ENCODE results near the gene HACD2.

Gene HACD2

GRCh38 chr3:123535580-123535979 is 49.3 kb downstream of the HACD2 start:
- no peak overlapping the region for H3K27ac ChIP-seq
- no peak overlapping the region for H3K4me3 ChIP-seq

- Histone ChIP-seq H3K27ac (no peak overlapping the region), H3K4me3 (no peak overlapping the region)
Measured at GRCh38 chr3:123534264-123534663, 50.6 kb downstream of the HACD2 start.

DNA sequence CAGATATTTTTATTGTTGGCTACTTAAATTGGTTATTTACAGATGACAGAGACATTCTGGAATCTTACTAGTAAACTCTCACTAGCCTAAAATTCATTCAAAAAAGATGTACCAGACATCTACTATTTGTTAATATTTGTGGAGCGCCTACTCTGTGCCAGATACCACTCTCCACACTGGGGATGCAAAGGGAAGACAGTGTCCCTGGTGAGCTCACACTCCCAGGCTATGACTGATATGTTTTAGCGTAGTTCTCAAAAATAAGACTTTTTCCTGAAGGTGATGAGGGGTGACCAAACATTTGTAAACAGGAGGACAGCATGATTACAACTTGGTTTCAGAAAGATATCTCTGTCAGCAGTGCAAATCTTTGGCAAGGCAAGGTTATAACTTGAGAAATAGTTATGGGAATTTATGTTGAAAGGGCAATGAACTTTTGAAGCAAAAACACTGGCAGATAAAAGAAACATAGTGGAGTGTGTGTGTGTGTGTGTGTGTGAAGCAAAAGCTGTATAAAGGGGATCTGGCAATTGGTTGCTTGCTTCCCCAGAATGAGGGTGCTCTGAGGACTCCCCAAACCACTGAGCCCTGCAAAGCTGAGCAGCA is 51.2 kb downstream of the HACD2 start:
- H3K4me3 ChIP-seq = no peak overlapping the region
- no peak overlapping the region for H3K27ac ChIP-seq

DNA sequence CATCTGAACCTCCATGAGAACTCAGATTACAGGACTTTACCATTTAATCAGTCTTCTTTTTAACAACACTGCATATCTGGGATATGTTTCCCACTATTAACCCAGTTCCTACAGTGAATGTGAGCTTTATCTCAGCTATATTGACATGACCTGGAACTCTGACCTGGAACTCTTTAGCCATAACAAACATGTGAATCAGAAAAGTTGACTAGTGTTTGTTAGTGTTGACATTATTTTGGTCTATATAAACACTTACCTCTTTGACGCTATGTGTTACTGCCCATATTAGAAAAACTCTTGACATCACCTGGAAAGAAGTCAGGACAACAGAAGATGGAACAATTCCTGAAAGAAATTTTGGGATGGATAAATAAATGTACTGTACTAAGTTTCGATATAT is 56.7 kb downstream of the HACD2 start:
- H3K4me3 ChIP-seq = no peak overlapping the region
- no peak overlapping the region for H3K27ac ChIP-seq

- Histone ChIP-seq H3K27ac (no peak overlapping the region), H3K4me3 (no peak overlapping the region)
Measured at GRCh38 chr3:123527046-123527445, 57.8 kb downstream of the HACD2 start.

- Histone ChIP-seq H3K27ac (no peak overlapping the region), H3K4me3 (no peak overlapping the region)
Measured at GRCh38 chr3:123526474-123526873, 58.4 kb downstream of the HACD2 start.

GRCh38 chr3:123525433-123525832 is 59.4 kb downstream of the HACD2 start:
- H3K4me3 ChIP-seq = no peak overlapping the region
- H3K27ac ChIP-seq = no peak overlapping the region

- no peak overlapping the region for H3K4me3 ChIP-seq
- H3K27ac ChIP-seq = no peak overlapping the region
Measured at GRCh38 chr3:123524981-123525380, 59.9 kb downstream of the HACD2 start.

DNA sequence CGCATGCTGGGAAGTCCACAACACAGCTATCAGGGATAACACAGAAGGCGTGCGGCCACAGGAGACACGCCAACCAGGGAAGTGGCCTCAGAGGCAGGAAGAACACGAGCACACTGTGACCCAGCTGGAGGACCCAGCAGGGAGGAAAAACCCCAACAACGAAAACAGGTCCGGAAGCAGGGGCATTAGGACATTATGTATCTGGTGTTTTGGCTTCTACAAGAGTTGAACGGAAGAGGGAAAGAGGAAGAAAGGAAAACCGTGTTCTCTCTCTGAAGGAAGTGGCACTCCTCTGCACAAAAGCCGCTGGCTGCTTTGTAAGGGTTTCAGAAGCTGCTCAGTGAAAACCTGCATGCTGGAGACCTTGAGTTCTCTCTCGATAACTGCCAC is 61.8 kb downstream of the HACD2 start:
- Histone ChIP-seq H3K27ac (no peak overlapping the region), H3K4me3 (no peak overlapping the region)

DNA sequence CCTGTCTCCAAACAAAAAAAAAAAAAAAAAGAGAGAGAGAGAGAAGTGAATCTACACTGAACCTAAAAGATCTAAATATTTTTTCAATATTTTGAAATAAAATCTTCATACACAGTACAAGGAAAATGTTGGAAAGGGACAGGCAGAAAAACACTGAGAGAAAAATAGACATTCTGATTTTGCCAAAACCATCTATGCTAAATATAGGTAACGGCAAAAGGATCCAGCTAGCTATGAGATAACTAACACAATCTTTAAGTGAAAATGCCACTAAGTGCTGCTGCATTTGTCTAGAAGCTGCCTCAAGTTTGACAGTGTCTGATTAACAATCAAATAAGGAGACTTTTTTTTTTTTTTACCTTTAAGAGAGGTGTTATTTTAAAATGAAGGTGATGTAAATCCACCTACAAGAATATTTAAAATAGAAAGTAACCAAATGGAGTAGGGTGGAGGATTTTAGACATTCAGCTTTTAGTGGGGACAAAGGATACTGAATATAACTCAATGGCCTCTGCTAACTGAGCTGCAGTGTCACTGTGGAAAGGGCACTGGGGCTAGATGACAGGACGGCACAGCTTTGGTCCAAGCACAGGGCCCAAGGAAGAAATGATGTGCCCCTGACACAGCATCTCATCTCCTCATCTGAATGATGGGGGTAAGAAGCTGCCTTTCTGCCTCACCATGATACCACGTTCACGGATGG is 62.4 kb downstream of the HACD2 start:
- Histone ChIP-seq H3K4me3 (no peak overlapping the region), H3K27ac (no peak overlapping the region)

DNA sequence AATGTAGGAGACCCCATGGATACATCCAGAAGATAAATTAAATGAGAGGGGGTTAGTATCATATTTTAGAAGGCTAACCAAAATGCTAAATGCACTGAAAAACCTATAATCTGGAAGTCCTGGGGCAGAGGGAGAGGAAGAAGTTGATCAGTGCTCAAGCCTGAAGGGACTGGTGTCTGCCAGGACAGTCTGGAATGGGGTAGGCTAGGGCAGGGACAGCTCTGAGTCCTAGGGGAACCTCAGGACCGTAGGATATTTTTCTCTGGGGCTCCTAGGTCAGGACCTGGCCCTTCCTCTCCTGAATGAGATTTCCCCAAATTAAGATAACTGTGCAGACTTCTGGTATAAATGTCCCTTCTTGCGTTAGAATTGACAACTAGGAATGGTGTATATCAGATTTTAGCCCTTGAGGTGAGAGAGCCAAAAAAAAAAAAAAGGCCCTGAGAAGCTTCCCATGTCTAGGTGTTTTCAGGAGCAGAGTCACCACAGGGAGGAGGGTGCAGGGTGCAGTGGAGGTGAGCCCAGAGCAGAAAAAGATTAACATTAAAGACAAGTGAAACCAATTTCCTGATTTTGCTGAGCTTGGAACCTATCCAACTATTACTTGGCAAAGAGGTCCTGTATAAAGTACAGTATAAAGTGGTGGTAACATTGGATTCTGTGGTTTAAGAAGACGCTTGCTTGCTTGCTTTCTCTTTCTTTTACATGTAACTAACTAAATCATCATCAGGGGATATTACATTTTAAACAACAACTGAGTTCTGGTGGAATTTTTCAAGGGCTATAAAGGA is 63.5 kb downstream of the HACD2 start:
- no peak overlapping the region for H3K4me3 ChIP-seq
- H3K27ac ChIP-seq = no peak overlapping the region

GRCh38 chr3:123520656-123521055 is 64.2 kb downstream of the HACD2 start:
- H3K4me3 ChIP-seq = no peak overlapping the region
- H3K27ac ChIP-seq = no peak overlapping the region

DNA sequence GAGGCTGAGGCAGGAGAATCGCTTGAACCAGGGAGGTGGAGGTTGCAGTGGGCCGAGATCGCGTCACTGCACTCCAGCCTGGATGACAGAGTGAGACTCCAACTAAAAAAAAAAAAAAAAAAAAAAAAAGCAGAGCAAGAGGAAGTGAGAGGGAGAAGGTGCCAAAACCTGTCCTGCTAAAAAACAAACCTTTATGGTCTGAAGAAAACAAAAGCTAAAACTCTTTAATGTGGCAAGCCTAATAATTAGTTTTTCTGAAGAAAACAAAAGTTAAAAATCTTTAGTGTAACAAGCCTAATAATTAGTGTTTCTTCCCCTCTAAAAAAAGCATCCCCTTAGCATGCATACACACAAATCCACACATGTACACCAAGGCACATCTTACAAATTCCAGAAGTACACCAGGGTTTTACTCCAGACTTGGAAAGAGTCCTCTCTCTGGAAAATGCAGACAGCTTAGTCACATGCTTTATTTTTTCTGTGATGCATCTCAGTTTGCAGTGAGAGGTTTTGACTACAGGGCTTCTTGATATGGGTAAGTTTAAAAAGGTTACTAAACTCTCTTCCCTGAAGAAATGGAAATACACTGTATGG is 65.9 kb downstream of the HACD2 start:
- no peak overlapping the region for H3K27ac ChIP-seq
- H3K4me3 ChIP-seq = no peak overlapping the region

DNA sequence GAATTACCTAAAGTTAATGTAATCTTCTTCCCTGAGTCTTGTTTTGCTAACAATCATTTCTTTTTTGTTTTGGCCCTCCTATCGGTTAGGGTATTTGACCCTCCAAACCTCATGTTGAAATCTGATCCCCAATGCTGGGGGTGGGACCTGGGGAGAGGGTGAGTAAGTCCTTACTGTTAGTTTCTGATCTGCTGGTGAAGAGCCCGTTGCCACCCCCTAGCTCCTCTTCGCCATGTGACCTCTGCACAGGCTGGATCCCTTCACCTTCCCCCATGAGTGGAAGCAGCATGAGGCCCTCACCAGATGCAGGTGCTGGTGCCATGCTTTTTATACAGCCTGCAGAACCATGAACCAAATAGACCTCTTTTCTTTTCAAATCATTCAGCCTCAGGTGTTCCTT is 73.1 kb downstream of the HACD2 start:
- Histone ChIP-seq H3K4me3 (no peak overlapping the region), H3K27ac (no peak overlapping the region)

DNA sequence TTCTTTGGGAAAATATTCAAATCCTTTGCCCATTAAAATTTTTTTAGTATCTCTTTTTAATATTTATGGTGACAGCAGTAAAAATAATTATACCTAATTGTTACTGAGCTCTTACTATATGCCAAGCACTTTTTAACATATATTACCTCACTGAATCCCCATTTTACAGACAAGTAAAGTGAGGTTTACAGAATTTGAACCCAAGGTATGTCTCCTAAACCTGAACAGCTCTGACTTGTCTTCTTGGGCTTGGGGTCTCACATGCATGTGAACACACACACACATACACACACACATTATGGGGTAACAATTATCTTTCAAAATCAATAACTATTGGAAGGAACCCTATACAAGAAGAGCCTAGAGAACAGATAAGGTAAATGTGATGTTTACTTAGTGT is 73.8 kb downstream of the HACD2 start:
- no peak overlapping the region for H3K27ac ChIP-seq
- H3K4me3 ChIP-seq = no peak overlapping the region

DNA sequence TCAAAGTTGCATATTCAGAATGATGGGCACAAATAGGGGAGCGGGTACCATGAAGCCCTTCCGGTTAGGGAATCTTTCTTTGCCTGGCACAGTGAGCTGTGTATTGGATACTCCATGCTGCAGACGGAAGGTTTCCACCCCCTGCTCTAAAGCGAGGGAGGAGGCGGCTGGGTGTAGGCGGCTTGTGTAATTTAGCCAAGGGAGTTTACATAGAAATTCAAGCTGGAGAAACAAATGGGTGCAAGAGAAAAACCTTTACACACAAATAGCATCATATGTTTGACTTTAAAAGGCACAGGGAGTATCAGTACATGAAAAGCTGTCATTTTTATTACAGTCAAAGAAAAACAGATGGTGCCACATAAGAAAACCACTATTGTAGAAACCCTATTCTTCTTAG is 76.7 kb downstream of the HACD2 start:
- no peak overlapping the region for H3K27ac ChIP-seq
- H3K4me3 ChIP-seq = no peak overlapping the region

GRCh38 chr3:123505820-123506219 is 79.0 kb downstream of the HACD2 start:
- Histone ChIP-seq H3K27ac (no peak overlapping the region), H3K4me3 (no peak overlapping the region)

- no peak overlapping the region for H3K27ac ChIP-seq
- H3K4me3 ChIP-seq = no peak overlapping the region
Measured at GRCh38 chr3:123503203-123503602, 81.7 kb downstream of the HACD2 start.

DNA sequence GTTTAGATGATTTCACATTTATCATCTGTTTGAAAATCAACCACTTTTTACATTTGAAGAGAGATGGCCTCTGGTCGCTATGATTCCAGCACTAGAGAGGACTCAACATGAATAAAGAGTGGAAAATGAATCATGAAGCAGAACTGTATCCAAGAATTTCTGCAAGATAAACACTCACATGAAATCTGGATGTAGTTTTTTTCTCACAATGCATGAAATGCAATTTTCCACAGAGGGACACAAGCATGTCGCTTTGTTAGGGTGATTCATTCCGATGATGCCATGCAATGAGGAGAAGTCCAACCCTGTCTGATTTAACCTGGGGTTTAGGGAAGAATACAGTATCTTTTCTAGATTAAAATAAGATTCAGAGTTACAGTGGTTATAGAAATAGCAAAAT is 85.5 kb downstream of the HACD2 start:
- no peak overlapping the region for H3K4me3 ChIP-seq

GRCh38 chr3:123498761-123499160 is 86.1 kb downstream of the HACD2 start:
- Histone ChIP-seq H3K27ac (no peak overlapping the region), H3K4me3 (no peak overlapping the region)

More for the DNA sequence above, 85.5 kb downstream of the HACD2 start:
- no peak overlapping the region for H3K27ac ChIP-seq

DNA sequence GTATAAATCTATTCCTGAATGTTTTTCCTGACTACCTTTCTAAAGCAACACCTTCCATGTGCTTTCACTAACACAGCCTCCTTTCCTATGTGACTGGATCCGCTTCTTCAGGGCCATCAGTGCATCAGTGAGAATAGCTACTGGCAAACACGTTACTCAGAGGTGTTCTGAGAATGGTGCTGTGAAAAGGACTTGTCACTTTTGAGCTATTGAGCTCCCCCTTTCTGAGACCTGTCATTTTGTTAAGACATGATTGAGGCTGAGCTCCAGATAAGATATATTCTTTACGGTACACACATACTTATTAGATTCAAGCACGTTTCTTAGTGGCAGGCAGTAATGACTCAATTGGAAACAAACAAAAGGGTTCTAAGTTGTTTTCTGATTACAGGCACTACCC is 90.9 kb downstream of the HACD2 start:
- Histone ChIP-seq H3K4me3 (no peak overlapping the region), H3K27ac (no peak overlapping the region)

Data from skin epidermis (tissue), 12 donors.